ENCODE data around the gene PLG. TPM values are rescaled to one million over a fixed set of nuclear protein-coding genes. Genes with fewer than 3 reads are reported as not detected.
"Not testable (repeated sequence)": the region's sequence is repeated elsewhere in the genome, so short reads cannot be mapped to it uniquely, and the experiment has no call there.

PLG gene
- total RNA-seq, 2 experiments from 2014 or later: 3.4 to 3.7 TPM

- CTCF ChIA-PET (ENCODE audit: unreplicated experiment): no interaction called here
- peaks cover 21% of the 10 kb centered on the region; the same call in 1 of the 2 replicates for H3K9me3 ChIP-seq (ENCODE audit: low read length)
- no peaks in the 10 kb centered on the region for H3K9me2 ChIP-seq (ENCODE audit: insufficient read depth, low read length)
- H2AFZ ChIP-seq (ENCODE audit: low read length): no peak overlapping the region
- POLR2A ChIA-PET: no interaction called here
- no peak overlapping the region for H3K4me2 ChIP-seq (ENCODE audit: low read length)
- BruUV-seq (replicated peaks): no TSS peak
- H3K4me3 ChIP-seq (ENCODE audit: low read depth, low read length, poor library complexity, severe bottlenecking): no peak overlapping the region
- H3K4me1 ChIP-seq (ENCODE audit: insufficient read depth, low read length, poor library complexity, severe bottlenecking): peaks cover 7% of the 10 kb centered on the region
- no peaks in the 10 kb centered on the region for H4K20me1 ChIP-seq (ENCODE audit: insufficient read depth, low read length)
- no peak overlapping the region for H3K27ac ChIP-seq (ENCODE audit: low read depth, low read length, poor library complexity, severe bottlenecking)
- no peaks in the 10 kb centered on the region for H3K79me2 ChIP-seq (ENCODE audit: insufficient read depth, low read depth, low read length)
- no peak for TF ChIP-seq CTCF (conservative IDR thresholded peaks at IDR 0.05; ENCODE audit: low read length)
- DNase-seq (ENCODE audit: low spot score): no peak
- H3K36me3 ChIP-seq (ENCODE audit: insufficient read depth, low read length): no peaks in the 10 kb centered on the region
- intact Hi-C loops (cut with micrococcal nuclease; ENCODE audit: unreplicated experiment): no loop called here
Measured at GRCh38 chr6:160799801-160800506, 97.9 kb downstream of the PLG start.

- no peaks in the 10 kb centered on the region for H4K20me1 ChIP-seq (ENCODE audit: insufficient read depth, low read length)
- peaks cover 7% of the 10 kb centered on the region for H3K4me1 ChIP-seq (ENCODE audit: insufficient read depth, low read length, poor library complexity, severe bottlenecking)
- ChIA-PET CTCF (ENCODE audit: unreplicated experiment) (no interaction called here), POLR2A (interaction anchor here (0.6 to 1.3 kb wide), 2 partner anchors 8 to 9 kb away, joined by 3 read pairs; no protein-coding TSS in a partner anchor)
- no peak for DNase-seq (ENCODE audit: low spot score)
- H3K4me3 ChIP-seq (ENCODE audit: low read depth, low read length, poor library complexity, severe bottlenecking): no peak overlapping the region
- H3K27ac ChIP-seq (ENCODE audit: low read depth, low read length, poor library complexity, severe bottlenecking): no peak overlapping the region
- no peaks in the 10 kb centered on the region for H3K79me2 ChIP-seq (ENCODE audit: insufficient read depth, low read depth, low read length)
- H2AFZ ChIP-seq (ENCODE audit: low read length): peak overlapping the region; percentile 1; the same call in 1 of the 2 replicates
- intact Hi-C loops (cut with micrococcal nuclease; ENCODE audit: unreplicated experiment): no loop called here
- no TSS peak for BruUV-seq (replicated peaks)
- H3K4me2 ChIP-seq (ENCODE audit: low read length): no peak overlapping the region
- H3K9me3 ChIP-seq (ENCODE audit: low read length): peaks cover 21% of the 10 kb centered on the region; the same call in 1 of the 2 replicates
- TF ChIP-seq EZH2phosphoT487 (IDR thresholded peaks at IDR 0.05; ENCODE audit: borderline replicate concordance, low read depth, low read length): no peak
- no peak for TF ChIP-seq CTCF (conservative IDR thresholded peaks at IDR 0.05; ENCODE audit: low read length)
- H3K36me3 ChIP-seq (ENCODE audit: insufficient read depth, low read length): no peaks in the 10 kb centered on the region
- H3K9me2 ChIP-seq (ENCODE audit: insufficient read depth, low read length): no peaks in the 10 kb centered on the region
Measured at GRCh38 chr6:160801418-160801817, 99.4 kb downstream of the PLG start.

GRCh38 chr6:160802049-160802448 lies 100.0 kb downstream of the PLG start:
- H3K4me3 ChIP-seq (ENCODE audit: low read depth, low read length, poor library complexity, severe bottlenecking); H3K79me2 ChIP-seq (ENCODE audit: insufficient read depth, low read depth, low read length); H3K27ac ChIP-seq (ENCODE audit: low read depth, low read length, poor library complexity, severe bottlenecking); H3K36me3 ChIP-seq (ENCODE audit: insufficient read depth, low read length); CTCF ChIA-PET (ENCODE audit: unreplicated experiment); DNase-seq (ENCODE audit: low spot score); H3K4me2 ChIP-seq (ENCODE audit: low read length); H4K20me1 ChIP-seq (ENCODE audit: insufficient read depth, low read length); intact Hi-C loops (cut with micrococcal nuclease; ENCODE audit: unreplicated experiment); H3K9me2 ChIP-seq (ENCODE audit: insufficient read depth, low read length); H3K4me1 ChIP-seq (ENCODE audit: insufficient read depth, low read length, poor library complexity, severe bottlenecking); BruUV-seq (replicated peaks); H2AFZ ChIP-seq (ENCODE audit: low read length): not testable (repeated sequence)
- H3K9me3 ChIP-seq (ENCODE audit: low read length): peaks cover 21% of the 10 kb centered on the region; the same call in 1 of the 2 replicates
- POLR2A ChIA-PET: interaction anchor here (0.6 to 1.3 kb wide), 2 partner anchors 9 kb away, joined by 3 read pairs; no protein-coding TSS in a partner anchor

Other genes with a start within 250 kb of the PLG start
- gene LPA, start 38.0 kb upstream of the PLG start, total RNA-seq (2014; rRNA removed; shearing (Covaris generic)): not detected in 2 replicates
- gene LPA, start 38.0 kb upstream of the PLG start, total RNA-seq (2022): not detected in 2 replicates